GM23338 (cell line): Measurements from ENCODE around the gene BCL2L13.

ENCODE experiments used
- CREB1 ChIP-seq: fragments of 250-450 bp; sonication (Bioruptor Pico); IDR thresholded peaks from 2 replicates; pipeline ENCODE4 v1.5.0; 2020; ENCODE audit warnings: low read depth, mild to moderate bottlenecking, moderate library complexity
- EZH2 ChIP-seq: fragments of 200-600 bp; sonication (generic); IDR thresholded peaks from one replicate; pipeline ENCODE4 v1.8.0; 2017; ENCODE audit warnings: antibody characterized with exemption, mild to moderate bottlenecking, low read depth; ENCODE audit not compliant: unreplicated experiment
- EZH2phosphoT487 ChIP-seq: fragments of 200-600 bp; sonication (generic); IDR thresholded peaks from one replicate; pipeline ENCODE4 v1.8.1; 2018; ENCODE audit warnings: antibody characterized with exemption; ENCODE audit not compliant: unreplicated experiment
- JUNB ChIP-seq: IDR thresholded peaks from one replicate; pipeline ENCODE4 v1.6.1; 2016; ENCODE audit warnings: antibody characterized with exemption; ENCODE audit not compliant: unreplicated experiment
- NANOG ChIP-seq: IDR thresholded peaks from 2 replicates; pipeline ENCODE4 v1.6.1; 2016; ENCODE audit warnings: antibody characterized with exemption, borderline replicate concordance
- POLR2AphosphoS5 ChIP-seq: IDR thresholded peaks from 2 replicates; pipeline ENCODE4 v1.6.1; 2016; ENCODE audit warnings: antibody characterized with exemption, low read depth
- STAT1 ChIP-seq: IDR thresholded peaks from one replicate; pipeline ENCODE4 v1.6.1; 2016; ENCODE audit warnings: antibody characterized with exemption; ENCODE audit not compliant: unreplicated experiment
- ZNF114 ChIP-seq: fragments of 250-450 bp; sonication (Bioruptor Pico); IDR thresholded peaks from 2 replicates; pipeline ENCODE4 v1.5.0; 2020; ENCODE audit warnings: mild to moderate bottlenecking, moderate library complexity
- ZNF331 ChIP-seq: fragments of 250-450 bp; sonication (Bioruptor Pico); IDR thresholded peaks from 2 replicates; pipeline ENCODE4 v1.5.0; 2020; ENCODE audit warnings: low read depth, mild to moderate bottlenecking, moderate library complexity
- TF ChIP-seq, protein P1 (sequence below), 2 experiments: fragments of 200-600 bp in 1 of 2; sonication (generic) in 1 of 2; conservative IDR thresholded peaks; 2 replicates each; pipeline versions ENCODE4 v1.5.1 to v1.6.1; 2016 to 2017; ENCODE audit warnings: antibody characterized with exemption in 2 of 2, low read depth in 2 of 2, mild to moderate bottlenecking in 2 of 2, moderate library complexity in 1 of 2
- TF ChIP-seq, protein P2 (sequence below): IDR thresholded peaks from one replicate; pipeline ENCODE4 v1.6.1; 2018; ENCODE audit warnings: antibody characterized with exemption; ENCODE audit not compliant: unreplicated experiment
- TF ChIP-seq, protein P3 (sequence below): IDR thresholded peaks from 2 replicates; pipeline ENCODE4 v1.6.1; 2016; ENCODE audit warnings: antibody characterized with exemption
- TF ChIP-seq, protein P4 (sequence below): fragments of 250-450 bp; sonication (Bioruptor Pico); IDR thresholded peaks from 2 replicates; pipeline ENCODE4 v1.5.0; 2020; ENCODE audit warnings: mild to moderate bottlenecking, moderate library complexity

DNA sequence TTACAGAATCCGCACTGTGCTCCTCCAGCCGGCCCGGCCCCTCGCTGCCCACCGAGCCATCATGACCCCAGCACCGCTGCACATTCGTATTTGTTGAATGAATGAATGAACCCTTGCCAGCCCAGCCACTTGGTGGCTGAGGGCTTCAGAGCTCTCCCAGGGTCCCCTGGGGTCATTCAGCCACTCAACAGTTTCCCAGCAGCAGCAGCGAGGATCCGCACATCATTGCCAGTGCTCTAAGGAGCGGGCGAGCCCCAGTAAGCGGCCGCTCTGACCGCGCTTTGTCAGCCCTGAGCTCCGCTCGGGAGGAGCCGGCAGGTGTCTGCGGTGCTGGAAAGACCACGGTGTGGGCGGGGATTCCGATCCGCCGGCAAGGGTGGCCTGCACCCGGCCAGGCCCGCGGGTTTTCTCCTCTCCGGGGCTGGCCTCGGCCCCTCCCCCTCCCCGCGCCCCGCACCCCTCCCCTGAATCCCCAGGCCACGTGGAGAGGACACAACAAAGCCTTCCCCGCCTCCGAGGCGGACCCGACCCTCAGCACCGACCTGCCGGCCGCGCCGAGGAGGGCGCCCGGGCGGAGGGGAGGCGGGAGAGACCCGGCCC lies 135.1 kb downstream of the BCL2L13 start:
- TF ChIP-seq POLR2AphosphoS5 (0 out of 2 replicates have a peak, but pooled peaks have one; percentile 15), EZH2phosphoT487 (no peak), JUNB (no peak), EZH2 (no peak), CREB1 (CRISPR knock-in tag) (no peak), ZNF114 (CRISPR knock-in tag) (no peak), ZNF331 (CRISPR knock-in tag) (no peak), NANOG (no peak), STAT1 (no peak)
- TF ChIP-seq, protein P1, sequence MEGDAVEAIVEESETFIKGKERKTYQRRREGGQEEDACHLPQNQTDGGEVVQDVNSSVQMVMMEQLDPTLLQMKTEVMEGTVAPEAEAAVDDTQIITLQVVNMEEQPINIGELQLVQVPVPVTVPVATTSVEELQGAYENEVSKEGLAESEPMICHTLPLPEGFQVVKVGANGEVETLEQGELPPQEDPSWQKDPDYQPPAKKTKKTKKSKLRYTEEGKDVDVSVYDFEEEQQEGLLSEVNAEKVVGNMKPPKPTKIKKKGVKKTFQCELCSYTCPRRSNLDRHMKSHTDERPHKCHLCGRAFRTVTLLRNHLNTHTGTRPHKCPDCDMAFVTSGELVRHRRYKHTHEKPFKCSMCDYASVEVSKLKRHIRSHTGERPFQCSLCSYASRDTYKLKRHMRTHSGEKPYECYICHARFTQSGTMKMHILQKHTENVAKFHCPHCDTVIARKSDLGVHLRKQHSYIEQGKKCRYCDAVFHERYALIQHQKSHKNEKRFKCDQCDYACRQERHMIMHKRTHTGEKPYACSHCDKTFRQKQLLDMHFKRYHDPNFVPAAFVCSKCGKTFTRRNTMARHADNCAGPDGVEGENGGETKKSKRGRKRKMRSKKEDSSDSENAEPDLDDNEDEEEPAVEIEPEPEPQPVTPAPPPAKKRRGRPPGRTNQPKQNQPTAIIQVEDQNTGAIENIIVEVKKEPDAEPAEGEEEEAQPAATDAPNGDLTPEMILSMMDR (conservative IDR thresholded peaks at IDR 0.05; ENCODE audit: low read depth in 2 of 2), result no peak
- TF ChIP-seq, protein P2, sequence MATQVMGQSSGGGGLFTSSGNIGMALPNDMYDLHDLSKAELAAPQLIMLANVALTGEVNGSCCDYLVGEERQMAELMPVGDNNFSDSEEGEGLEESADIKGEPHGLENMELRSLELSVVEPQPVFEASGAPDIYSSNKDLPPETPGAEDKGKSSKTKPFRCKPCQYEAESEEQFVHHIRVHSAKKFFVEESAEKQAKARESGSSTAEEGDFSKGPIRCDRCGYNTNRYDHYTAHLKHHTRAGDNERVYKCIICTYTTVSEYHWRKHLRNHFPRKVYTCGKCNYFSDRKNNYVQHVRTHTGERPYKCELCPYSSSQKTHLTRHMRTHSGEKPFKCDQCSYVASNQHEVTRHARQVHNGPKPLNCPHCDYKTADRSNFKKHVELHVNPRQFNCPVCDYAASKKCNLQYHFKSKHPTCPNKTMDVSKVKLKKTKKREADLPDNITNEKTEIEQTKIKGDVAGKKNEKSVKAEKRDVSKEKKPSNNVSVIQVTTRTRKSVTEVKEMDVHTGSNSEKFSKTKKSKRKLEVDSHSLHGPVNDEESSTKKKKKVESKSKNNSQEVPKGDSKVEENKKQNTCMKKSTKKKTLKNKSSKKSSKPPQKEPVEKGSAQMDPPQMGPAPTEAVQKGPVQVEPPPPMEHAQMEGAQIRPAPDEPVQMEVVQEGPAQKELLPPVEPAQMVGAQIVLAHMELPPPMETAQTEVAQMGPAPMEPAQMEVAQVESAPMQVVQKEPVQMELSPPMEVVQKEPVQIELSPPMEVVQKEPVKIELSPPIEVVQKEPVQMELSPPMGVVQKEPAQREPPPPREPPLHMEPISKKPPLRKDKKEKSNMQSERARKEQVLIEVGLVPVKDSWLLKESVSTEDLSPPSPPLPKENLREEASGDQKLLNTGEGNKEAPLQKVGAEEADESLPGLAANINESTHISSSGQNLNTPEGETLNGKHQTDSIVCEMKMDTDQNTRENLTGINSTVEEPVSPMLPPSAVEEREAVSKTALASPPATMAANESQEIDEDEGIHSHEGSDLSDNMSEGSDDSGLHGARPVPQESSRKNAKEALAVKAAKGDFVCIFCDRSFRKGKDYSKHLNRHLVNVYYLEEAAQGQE, result no peak
- TF ChIP-seq, protein P3, sequence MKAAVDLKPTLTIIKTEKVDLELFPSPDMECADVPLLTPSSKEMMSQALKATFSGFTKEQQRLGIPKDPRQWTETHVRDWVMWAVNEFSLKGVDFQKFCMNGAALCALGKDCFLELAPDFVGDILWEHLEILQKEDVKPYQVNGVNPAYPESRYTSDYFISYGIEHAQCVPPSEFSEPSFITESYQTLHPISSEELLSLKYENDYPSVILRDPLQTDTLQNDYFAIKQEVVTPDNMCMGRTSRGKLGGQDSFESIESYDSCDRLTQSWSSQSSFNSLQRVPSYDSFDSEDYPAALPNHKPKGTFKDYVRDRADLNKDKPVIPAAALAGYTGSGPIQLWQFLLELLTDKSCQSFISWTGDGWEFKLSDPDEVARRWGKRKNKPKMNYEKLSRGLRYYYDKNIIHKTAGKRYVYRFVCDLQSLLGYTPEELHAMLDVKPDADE, result no peak
- TF ChIP-seq, protein P4, sequence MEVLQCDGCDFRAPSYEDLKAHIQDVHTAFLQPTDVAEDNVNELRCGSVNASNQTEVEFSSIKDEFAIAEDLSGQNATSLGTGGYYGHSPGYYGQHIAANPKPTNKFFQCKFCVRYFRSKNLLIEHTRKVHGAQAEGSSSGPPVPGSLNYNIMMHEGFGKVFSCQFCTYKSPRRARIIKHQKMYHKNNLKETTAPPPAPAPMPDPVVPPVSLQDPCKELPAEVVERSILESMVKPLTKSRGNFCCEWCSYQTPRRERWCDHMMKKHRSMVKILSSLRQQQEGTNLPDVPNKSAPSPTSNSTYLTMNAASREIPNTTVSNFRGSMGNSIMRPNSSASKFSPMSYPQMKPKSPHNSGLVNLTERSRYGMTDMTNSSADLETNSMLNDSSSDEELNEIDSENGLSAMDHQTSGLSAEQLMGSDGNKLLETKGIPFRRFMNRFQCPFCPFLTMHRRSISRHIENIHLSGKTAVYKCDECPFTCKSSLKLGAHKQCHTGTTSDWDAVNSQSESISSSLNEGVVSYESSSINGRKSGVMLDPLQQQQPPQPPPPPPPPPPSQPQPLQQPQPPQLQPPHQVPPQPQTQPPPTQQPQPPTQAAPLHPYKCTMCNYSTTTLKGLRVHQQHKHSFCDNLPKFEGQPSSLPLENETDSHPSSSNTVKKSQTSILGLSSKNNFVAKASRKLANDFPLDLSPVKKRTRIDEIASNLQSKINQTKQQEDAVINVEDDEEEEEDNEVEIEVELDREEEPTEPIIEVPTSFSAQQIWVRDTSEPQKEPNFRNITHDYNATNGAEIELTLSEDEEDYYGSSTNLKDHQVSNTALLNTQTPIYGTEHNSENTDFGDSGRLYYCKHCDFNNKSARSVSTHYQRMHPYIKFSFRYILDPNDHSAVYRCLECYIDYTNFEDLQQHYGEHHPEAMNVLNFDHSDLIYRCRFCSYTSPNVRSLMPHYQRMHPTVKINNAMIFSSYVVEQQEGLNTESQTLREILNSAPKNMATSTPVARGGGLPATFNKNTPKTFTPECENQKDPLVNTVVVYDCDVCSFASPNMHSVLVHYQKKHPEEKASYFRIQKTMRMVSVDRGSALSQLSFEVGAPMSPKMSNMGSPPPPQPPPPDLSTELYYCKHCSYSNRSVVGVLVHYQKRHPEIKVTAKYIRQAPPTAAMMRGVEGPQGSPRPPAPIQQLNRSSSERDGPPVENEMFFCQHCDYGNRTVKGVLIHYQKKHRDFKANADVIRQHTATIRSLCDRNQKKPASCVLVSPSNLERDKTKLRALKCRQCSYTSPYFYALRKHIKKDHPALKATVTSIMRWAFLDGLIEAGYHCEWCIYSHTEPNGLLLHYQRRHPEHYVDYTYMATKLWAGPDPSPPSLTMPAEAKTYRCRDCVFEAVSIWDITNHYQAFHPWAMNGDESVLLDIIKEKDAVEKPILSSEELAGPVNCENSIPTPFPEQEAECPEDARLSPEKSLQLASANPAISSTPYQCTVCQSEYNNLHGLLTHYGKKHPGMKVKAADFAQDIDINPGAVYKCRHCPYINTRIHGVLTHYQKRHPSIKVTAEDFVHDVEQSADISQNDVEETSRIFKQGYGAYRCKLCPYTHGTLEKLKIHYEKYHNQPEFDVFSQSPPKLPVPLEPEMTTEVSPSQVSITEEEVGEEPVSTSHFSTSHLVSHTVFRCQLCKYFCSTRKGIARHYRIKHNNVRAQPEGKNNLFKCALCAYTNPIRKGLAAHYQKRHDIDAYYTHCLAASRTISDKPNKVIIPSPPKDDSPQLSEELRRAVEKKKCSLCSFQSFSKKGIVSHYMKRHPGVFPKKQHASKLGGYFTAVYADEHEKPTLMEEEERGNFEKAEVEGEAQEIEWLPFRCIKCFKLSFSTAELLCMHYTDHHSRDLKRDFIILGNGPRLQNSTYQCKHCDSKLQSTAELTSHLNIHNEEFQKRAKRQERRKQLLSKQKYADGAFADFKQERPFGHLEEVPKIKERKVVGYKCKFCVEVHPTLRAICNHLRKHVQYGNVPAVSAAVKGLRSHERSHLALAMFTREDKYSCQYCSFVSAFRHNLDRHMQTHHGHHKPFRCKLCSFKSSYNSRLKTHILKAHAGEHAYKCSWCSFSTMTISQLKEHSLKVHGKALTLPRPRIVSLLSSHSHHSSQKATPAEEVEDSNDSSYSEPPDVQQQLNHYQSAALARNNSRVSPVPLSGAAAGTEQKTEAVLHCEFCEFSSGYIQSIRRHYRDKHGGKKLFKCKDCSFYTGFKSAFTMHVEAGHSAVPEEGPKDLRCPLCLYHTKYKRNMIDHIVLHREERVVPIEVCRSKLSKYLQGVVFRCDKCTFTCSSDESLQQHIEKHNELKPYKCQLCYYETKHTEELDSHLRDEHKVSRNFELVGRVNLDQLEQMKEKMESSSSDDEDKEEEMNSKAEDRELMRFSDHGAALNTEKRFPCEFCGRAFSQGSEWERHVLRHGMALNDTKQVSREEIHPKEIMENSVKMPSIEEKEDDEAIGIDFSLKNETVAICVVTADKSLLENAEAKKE, result no peak
